Tibial nerve (tissue), 3 donors: ENCODE results near the gene ARL17B.
"Not testable (repeated sequence)": the region's sequence is repeated elsewhere in the genome, so short reads cannot be mapped to it uniquely, and the experiment has no call there.

Source experiments
- POLR2A ChIP-seq, 2 donors: fragments of 450-650 bp; IDR thresholded peaks; one replicate each; pipeline ENCODE4 v1.6.1; 2017; ENCODE audit warnings: antibody characterized with exemption in 2 of 2, mild to moderate bottlenecking in 2 of 2, moderate library complexity in 2 of 2
- TF ChIP-seq, protein P1 (sequence below), 5 experiments: fragments of 200-600 bp in 3 of 5; fragments of 450-650 bp in 2 of 5; sonication (generic) in 3 of 5; IDR thresholded peaks; one replicate each; pipeline ENCODE4 v1.5.1; 2016 to 2019; ENCODE audit warnings: antibody characterized with exemption in 5 of 5, mild to moderate bottlenecking in 3 of 5, moderate library complexity in 2 of 5

DNA sequence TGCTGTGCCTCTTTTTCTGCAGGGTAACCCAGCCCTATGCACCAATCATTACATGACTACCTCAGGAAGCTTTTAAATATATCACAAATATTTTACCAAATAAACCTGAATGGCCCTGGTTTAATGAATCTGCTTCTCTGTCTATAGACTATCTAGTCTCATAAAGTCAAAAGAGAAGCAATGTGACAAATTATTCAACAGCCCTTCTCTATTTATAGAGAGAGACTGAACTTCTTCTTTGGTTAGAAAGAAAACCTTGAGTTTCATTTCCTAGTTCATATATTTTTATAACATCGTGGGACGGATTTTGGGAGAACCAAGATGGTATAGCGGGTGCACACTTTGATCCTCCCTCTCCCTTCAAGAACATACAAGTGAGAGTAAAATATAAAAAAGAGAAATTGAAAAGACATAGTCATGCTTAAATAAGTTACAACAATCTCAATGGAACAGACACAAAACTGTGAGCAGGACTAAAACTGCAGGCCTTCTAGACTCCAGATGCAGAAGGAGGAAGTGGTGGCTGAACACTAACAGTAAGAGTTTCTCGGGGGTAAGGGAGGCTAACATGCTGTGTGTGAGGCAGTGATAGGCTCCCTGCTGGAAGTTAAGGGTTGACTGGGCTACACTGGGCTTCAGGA lies 70.5 kb downstream of the ARL17B start:
- TF ChIP-seq, protein P1, sequence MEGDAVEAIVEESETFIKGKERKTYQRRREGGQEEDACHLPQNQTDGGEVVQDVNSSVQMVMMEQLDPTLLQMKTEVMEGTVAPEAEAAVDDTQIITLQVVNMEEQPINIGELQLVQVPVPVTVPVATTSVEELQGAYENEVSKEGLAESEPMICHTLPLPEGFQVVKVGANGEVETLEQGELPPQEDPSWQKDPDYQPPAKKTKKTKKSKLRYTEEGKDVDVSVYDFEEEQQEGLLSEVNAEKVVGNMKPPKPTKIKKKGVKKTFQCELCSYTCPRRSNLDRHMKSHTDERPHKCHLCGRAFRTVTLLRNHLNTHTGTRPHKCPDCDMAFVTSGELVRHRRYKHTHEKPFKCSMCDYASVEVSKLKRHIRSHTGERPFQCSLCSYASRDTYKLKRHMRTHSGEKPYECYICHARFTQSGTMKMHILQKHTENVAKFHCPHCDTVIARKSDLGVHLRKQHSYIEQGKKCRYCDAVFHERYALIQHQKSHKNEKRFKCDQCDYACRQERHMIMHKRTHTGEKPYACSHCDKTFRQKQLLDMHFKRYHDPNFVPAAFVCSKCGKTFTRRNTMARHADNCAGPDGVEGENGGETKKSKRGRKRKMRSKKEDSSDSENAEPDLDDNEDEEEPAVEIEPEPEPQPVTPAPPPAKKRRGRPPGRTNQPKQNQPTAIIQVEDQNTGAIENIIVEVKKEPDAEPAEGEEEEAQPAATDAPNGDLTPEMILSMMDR (IDR thresholded peaks at IDR 0.05): not testable (repeated sequence)
- TF ChIP-seq POLR2A (IDR thresholded peaks at IDR 0.05): not testable (repeated sequence)
